Measurements from ENCODE around the gene CECR2. TPM values are rescaled to one million over a fixed set of nuclear protein-coding genes. Genes with fewer than 3 reads are reported as not detected.

The CECR2 gene
- total RNA-seq, 1 experiment from 2014 or later = 111 TPM

DNA sequence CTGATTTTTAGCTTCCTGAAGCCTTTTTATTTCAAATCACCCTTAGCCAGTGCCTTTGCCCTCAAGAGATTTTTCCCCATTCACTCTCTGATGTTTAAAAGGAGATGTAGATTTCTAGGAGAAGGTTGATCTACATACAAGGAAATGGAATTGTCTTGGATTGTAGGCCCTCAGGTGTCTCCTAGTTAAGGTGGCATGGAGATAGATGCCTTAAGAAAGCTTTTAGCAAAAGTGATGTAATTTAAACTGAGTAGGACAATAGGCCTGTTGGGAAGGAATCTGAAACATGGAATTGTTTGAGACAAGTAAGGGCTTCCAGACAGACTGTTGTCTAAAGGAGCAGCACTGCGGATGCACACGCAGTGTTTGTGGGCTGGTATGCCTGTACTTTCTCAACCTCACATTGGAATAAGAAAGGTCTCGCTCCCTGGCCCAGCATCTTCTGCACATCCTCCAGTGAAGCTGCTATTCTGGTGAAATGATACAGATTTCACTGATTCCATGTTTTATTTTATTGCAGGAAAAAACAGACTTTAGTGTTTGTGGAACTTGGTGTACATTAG, 124.2 kb downstream of the CECR2 start (continued):
- TF ChIP-seq ZNF121 (CRISPR knock-in tag; IDR thresholded peaks at IDR 0.05) = no peak
- TF ChIP-seq, protein P1, sequence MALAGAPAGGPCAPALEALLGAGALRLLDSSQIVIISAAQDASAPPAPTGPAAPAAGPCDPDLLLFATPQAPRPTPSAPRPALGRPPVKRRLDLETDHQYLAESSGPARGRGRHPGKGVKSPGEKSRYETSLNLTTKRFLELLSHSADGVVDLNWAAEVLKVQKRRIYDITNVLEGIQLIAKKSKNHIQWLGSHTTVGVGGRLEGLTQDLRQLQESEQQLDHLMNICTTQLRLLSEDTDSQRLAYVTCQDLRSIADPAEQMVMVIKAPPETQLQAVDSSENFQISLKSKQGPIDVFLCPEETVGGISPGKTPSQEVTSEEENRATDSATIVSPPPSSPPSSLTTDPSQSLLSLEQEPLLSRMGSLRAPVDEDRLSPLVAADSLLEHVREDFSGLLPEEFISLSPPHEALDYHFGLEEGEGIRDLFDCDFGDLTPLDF (CRISPR knock-in tag; IDR thresholded peaks at IDR 0.05) = no peak
- no peak for TF ChIP-seq IRF1 (CRISPR knock-in tag; IDR thresholded peaks at IDR 0.05)
- no peak for TF ChIP-seq NFE2L1 (CRISPR knock-in tag; IDR thresholded peaks at IDR 0.05)
- TF ChIP-seq, protein P2, sequence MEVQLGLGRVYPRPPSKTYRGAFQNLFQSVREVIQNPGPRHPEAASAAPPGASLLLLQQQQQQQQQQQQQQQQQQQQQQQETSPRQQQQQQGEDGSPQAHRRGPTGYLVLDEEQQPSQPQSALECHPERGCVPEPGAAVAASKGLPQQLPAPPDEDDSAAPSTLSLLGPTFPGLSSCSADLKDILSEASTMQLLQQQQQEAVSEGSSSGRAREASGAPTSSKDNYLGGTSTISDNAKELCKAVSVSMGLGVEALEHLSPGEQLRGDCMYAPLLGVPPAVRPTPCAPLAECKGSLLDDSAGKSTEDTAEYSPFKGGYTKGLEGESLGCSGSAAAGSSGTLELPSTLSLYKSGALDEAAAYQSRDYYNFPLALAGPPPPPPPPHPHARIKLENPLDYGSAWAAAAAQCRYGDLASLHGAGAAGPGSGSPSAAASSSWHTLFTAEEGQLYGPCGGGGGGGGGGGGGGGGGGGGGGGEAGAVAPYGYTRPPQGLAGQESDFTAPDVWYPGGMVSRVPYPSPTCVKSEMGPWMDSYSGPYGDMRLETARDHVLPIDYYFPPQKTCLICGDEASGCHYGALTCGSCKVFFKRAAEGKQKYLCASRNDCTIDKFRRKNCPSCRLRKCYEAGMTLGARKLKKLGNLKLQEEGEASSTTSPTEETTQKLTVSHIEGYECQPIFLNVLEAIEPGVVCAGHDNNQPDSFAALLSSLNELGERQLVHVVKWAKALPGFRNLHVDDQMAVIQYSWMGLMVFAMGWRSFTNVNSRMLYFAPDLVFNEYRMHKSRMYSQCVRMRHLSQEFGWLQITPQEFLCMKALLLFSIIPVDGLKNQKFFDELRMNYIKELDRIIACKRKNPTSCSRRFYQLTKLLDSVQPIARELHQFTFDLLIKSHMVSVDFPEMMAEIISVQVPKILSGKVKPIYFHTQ (CRISPR knock-in tag; IDR thresholded peaks at IDR 0.05) = no peak
- TF ChIP-seq ZNF423 (CRISPR knock-in tag; IDR thresholded peaks at IDR 0.05) = no peak

GRCh38 chr22:17496841-17497240, 127.6 kb downstream of the CECR2 start:
- ChIA-PET POLR2A (no interaction called here), CTCF (no interaction called here)
- DNase-seq (ENCODE audit: low spot score) (no peak), ATAC-seq (no peak)
- Mint-ChIP-seq H3K9me3 (no peaks in the 10 kb centered on the region), H3K4me1 (peaks cover 28% of the 10 kb centered on the region), H3K36me3 (peaks cover 40% of the 10 kb centered on the region), H3K4me3 (no peak overlapping the region), H3K27me3 (ENCODE audit: low read depth) (no peaks in the 10 kb centered on the region), H3K27ac (peak overlapping the region; percentile 83)
- no peak for TF ChIP-seq FOXK1 (CRISPR knock-in tag; IDR thresholded peaks at IDR 0.05)
- TF ChIP-seq ESRRA (CRISPR knock-in tag; IDR thresholded peaks at IDR 0.05; ENCODE audit: borderline replicate concordance) = no peak
- TF ChIP-seq ZNF219 (CRISPR knock-in tag; IDR thresholded peaks at IDR 0.05; ENCODE audit: borderline replicate concordance) = no peak
- TF ChIP-seq E2F5 (CRISPR knock-in tag; IDR thresholded peaks at IDR 0.05) = no peak
- TF ChIP-seq ERG (CRISPR knock-in tag; IDR thresholded peaks at IDR 0.05) = no peak
- no peak for TF ChIP-seq AFF4 (CRISPR knock-in tag; IDR thresholded peaks at IDR 0.05; ENCODE audit: borderline replicate concordance)
- no peak for TF ChIP-seq EMX1 (CRISPR knock-in tag; IDR thresholded peaks at IDR 0.05)
- no peak for TF ChIP-seq HMGA2 (CRISPR knock-in tag; IDR thresholded peaks at IDR 0.05)
- TF ChIP-seq RELA (CRISPR knock-in tag; IDR thresholded peaks at IDR 0.05; ENCODE audit: borderline replicate concordance) = no peak
- TF ChIP-seq SP1 (CRISPR knock-in tag; conservative IDR thresholded peaks at IDR 0.05) = no peak
- no peak for TF ChIP-seq ZNF396 (CRISPR knock-in tag; IDR thresholded peaks at IDR 0.05; ENCODE audit: borderline replicate concordance)
- no peak for TF ChIP-seq FOXJ3 (CRISPR knock-in tag; IDR thresholded peaks at IDR 0.05; ENCODE audit: borderline replicate concordance)
- TF ChIP-seq GRHL2 (CRISPR knock-in tag; IDR thresholded peaks at IDR 0.05; ENCODE audit: insufficient replicate concordance, severe bottlenecking) = no peak
- no peak for TF ChIP-seq NFYB (CRISPR knock-in tag; conservative IDR thresholded peaks at IDR 0.05; ENCODE audit: low read depth)
- TF ChIP-seq ZNF671 (CRISPR knock-in tag; IDR thresholded peaks at IDR 0.05) = no peak
- no peak for TF ChIP-seq ZNF138 (CRISPR knock-in tag; conservative IDR thresholded peaks at IDR 0.05)
- TF ChIP-seq ZNF263 (CRISPR knock-in tag; IDR thresholded peaks at IDR 0.05; ENCODE audit: low read depth) = no peak
- TF ChIP-seq CREM (CRISPR knock-in tag; IDR thresholded peaks at IDR 0.05) = no peak
- TF ChIP-seq ZNF317 (CRISPR knock-in tag; IDR thresholded peaks at IDR 0.05; ENCODE audit: borderline replicate concordance, low read depth) = no peak

Data from WTC11 (cell line).